CD4-positive, alpha-beta T cell (primary cell): Measurements from ENCODE around the gene RRAS2. TPM values are rescaled to one million over a fixed set of nuclear protein-coding genes. Genes with fewer than 3 reads are reported as not detected.

ENCODE experiments used
- ATAC-seq: fragments of 200-7000 bp; cut with Tn5 transposase; one replicate; pipeline ENCODE4 v1.10.0; 2022; ENCODE audit warnings: mild to moderate bottlenecking; ENCODE audit not compliant: poor library complexity
- CTCF ChIA-PET: fragments of 350-600 bp; sonication (Branson Sonifier 250); formaldehyde crosslinking; loops from one replicate; lab custom pipeline; 2021; ENCODE audit warnings: antibody characterized with exemption, inconsistent platforms; lab: Charles Lee
- POLR2A ChIA-PET: fragments of 350-600 bp; sonication (Branson Sonifier 250); formaldehyde crosslinking; loops from one replicate; lab custom pipeline; 2021; ENCODE audit warnings: antibody characterized with exemption, inconsistent platforms; lab: Charles Lee
- DNase-seq, 14 experiments: peaks; one replicate each; pipeline ENCODE4 v3.0.0-alpha.2; 2013 to 2020; ENCODE audit warnings: mixed read lengths in 2 of 14
- H3K27ac ChIP-seq, 2 donors: one replicate each; pipeline versions ENCODE4 v1.5.1 to v1.7.0; 2013; ENCODE audit warnings: low read length in 2 of 2, low read depth in 1 of 2, mild to moderate bottlenecking in 1 of 2
- H3K27me3 ChIP-seq, 2 experiments: 1 replicate in 1 of 2; 2 replicates in 1 of 2; pipeline versions ENCODE4 v1.6.1 to v1.7.0; 2013; ENCODE audit warnings: low read length in 2 of 2, control low read depth in 1 of 2, mild to moderate bottlenecking in 1 of 2, moderate library complexity in 1 of 2; ENCODE audit not compliant: insufficient read depth in 2 of 2, control insufficient read depth in 1 of 2
- H3K36me3 ChIP-seq: one replicate; pipeline ENCODE4 v1.6.1; 2013; ENCODE audit warnings: low read length, control low read depth; ENCODE audit not compliant: insufficient read depth
- H3K4me1 ChIP-seq: one replicate; pipeline ENCODE4 v1.6.1; 2013; ENCODE audit warnings: low read length, control low read depth; ENCODE audit not compliant: insufficient read depth
- H3K4me3 ChIP-seq: one replicate; pipeline ENCODE4 v1.5.1; 2013; ENCODE audit warnings: mild to moderate bottlenecking, low read length, moderate library complexity
- H3K9me3 ChIP-seq, 2 experiments: 1 replicate in 1 of 2; 2 replicates in 1 of 2; pipeline versions ENCODE4 v1.6.1 to v1.7.0; 2013; ENCODE audit warnings: low read length in 2 of 2, mild to moderate bottlenecking in 2 of 2, control low read depth in 1 of 2, moderate library complexity in 1 of 2; ENCODE audit not compliant: control insufficient read depth in 1 of 2, insufficient read depth in 1 of 2
- H3K27ac Mint-ChIP-seq: one replicate; pipeline ENCODE4 v1.8.0; 2020; ENCODE audit warnings: mixed read lengths
- H3K27me3 Mint-ChIP-seq: one replicate; pipeline ENCODE4 v1.8.0; 2021; ENCODE audit warnings: mixed read lengths
- H3K36me3 Mint-ChIP-seq: one replicate; pipeline ENCODE4 v1.8.0; 2021; ENCODE audit warnings: low read depth, mixed read lengths
- H3K4me1 Mint-ChIP-seq: one replicate; pipeline ENCODE4 v1.8.0; 2021; ENCODE audit warnings: low read depth, mixed read lengths
- H3K4me3 Mint-ChIP-seq: one replicate; pipeline ENCODE4 v1.8.0; 2020; ENCODE audit warnings: mild to moderate bottlenecking, mixed read lengths
- H3K9me3 Mint-ChIP-seq: one replicate; pipeline ENCODE4 v1.8.0; 2020; ENCODE audit warnings: mixed read lengths
- CTCF ChIP-seq: fragments of 200-600 bp; IDR thresholded peaks from one replicate; pipeline ENCODE4 v1.8.0; 2022; ENCODE audit warnings: antibody characterized with exemption, mild to moderate bottlenecking
- intact Hi-C, 2 experiments: fragments of 100-400 bp; cut with DNase I in 1 of 2; cut with micrococcal nuclease in 1 of 2; formaldehyde crosslinking; loops; one replicate each; pipeline versions ENCODE4 v1.15.1 to v1.9.0; 2023 to 2025; cut with DNase I, micrococcal nuclease
- total RNA-seq, 174 experiments: library from RNA in 2 of 174; stranded (reverse) in 2 of 174; gene quantifications; one replicate each; pipeline ENCODE4 v1.2.3 and lab custom pipeline; 2021 to 2026

RRAS2 gene
- total RNA-seq, 2 experiments from 2014 or later, result 20.7 to 21.2 TPM

- Mint-ChIP-seq H3K36me3 (no peaks in the 10 kb centered on the region), H3K9me3 (no peaks in the 10 kb centered on the region), H3K4me1 (peaks cover 5% of the 10 kb centered on the region), H3K27ac (no peak overlapping the region), H3K27me3 (no peaks in the 10 kb centered on the region), H3K4me3 (no peak overlapping the region)
- ChIA-PET POLR2A (interaction anchor here (1.4 kb wide), 1 partner anchor 154 kb away, joined by 5 read pairs; no protein-coding TSS in a partner anchor), CTCF (interaction anchor here (0.6 to 1.9 kb wide), 9 partner anchors 11 to 607 kb away, joined by 3 to 38 read pairs (median 3); no protein-coding TSS in a partner anchor)
- H3K4me3 ChIP-seq, result no peak overlapping the region
- no peaks in the 10 kb centered on the region for H3K36me3 ChIP-seq
- ATAC-seq (peak; percentile 94), DNase-seq (peak in 13 of 14 experiments; percentile 13 to 68 (median 27))
- H3K4me1 ChIP-seq, result peaks cover 5% of the 10 kb centered on the region
- intact Hi-C loops, result loop anchor here (1.0 to 10.0 kb wide), 5 partner anchors 154 to 904 kb away; no protein-coding TSS in a partner anchor
- H3K27ac ChIP-seq, result no peak overlapping the region
- peak; percentile 60 for TF ChIP-seq CTCF
- no peaks in the 10 kb centered on the region for H3K27me3 ChIP-seq
- H3K9me3 ChIP-seq, result no peaks in the 10 kb centered on the region
These were observed 58.2 kb downstream of the RRAS2 start for GRCh38 chr11:14300661-14301304.

- ATAC-seq (no peak), DNase-seq (no peak)
- TF ChIP-seq CTCF, result no peak
- Histone ChIP-seq H3K4me3 (no peak overlapping the region), H3K4me1 (peaks cover 5% of the 10 kb centered on the region), H3K27me3 (no peaks in the 10 kb centered on the region), H3K36me3 (no peaks in the 10 kb centered on the region), H3K9me3 (no peaks in the 10 kb centered on the region), H3K27ac (no peak overlapping the region)
- peaks cover 5% of the 10 kb centered on the region for H3K4me1 Mint-ChIP-seq
- H3K27me3 Mint-ChIP-seq, result no peaks in the 10 kb centered on the region
- ChIA-PET POLR2A (interaction anchor here (1.4 kb wide), 1 partner anchor 155 kb away, joined by 5 read pairs; no protein-coding TSS in a partner anchor), CTCF (interaction anchor here (1.7 to 1.9 kb wide), 2 partner anchors 154 to 157 kb away, joined by 13 to 38 read pairs; no protein-coding TSS in a partner anchor)
- intact Hi-C loops, result loop anchor here (1.0 to 10.0 kb wide), 5 partner anchors 155 to 905 kb away; no protein-coding TSS in a partner anchor
- no peak overlapping the region for H3K4me3 Mint-ChIP-seq
- H3K36me3 Mint-ChIP-seq, result no peaks in the 10 kb centered on the region
- H3K27ac Mint-ChIP-seq, result no peak overlapping the region
- no peaks in the 10 kb centered on the region for H3K9me3 Mint-ChIP-seq
These were observed 59.1 kb downstream of the RRAS2 start for GRCh38 chr11:14299921-14300320.

- Mint-ChIP-seq H3K4me1 (no peaks in the 10 kb centered on the region), H3K27ac (no peak overlapping the region), H3K27me3 (no peaks in the 10 kb centered on the region), H3K9me3 (no peaks in the 10 kb centered on the region), H3K36me3 (peaks cover 40% of the 10 kb centered on the region), H3K4me3 (no peak overlapping the region)
- ChIA-PET POLR2A (no interaction called here), CTCF (interaction anchor here (0.7 to 1.2 kb wide), 2 partner anchors 18 to 165 kb away, joined by 3 to 4 read pairs; no protein-coding TSS in a partner anchor)
- Histone ChIP-seq H3K36me3 (no peaks in the 10 kb centered on the region), H3K4me1 (peaks cover 4% of the 10 kb centered on the region), H3K9me3 (no peaks in the 10 kb centered on the region), H3K27me3 (no peaks in the 10 kb centered on the region), H3K27ac (no peak overlapping the region), H3K4me3 (no peak overlapping the region)
- DNase-seq (no peak), ATAC-seq (no peak)
- no peak for TF ChIP-seq CTCF
- intact Hi-C loops, result no loop called here
These were observed 68.6 kb downstream of the RRAS2 start for GRCh38 chr11:14290422-14290821.
